Ammon's horn (tissue), 1 donor: ENCODE measurements around the gene PAQR6.

Experiments
- DNase-seq: peaks from one replicate; pipeline ENCODE4 v3.0.0-alpha.2; 2016; ENCODE audit warnings: low spot score

PAQR6 gene

GRCh38 chr1:156193488-156194299 lies 54.2 kb downstream of the PAQR6 start, which contains the start of gene SLC25A44:
TSS of gene SLC25A44 (plus strand) at chr1:156194104. CDS start at chr1:156199848, 5,744 bp downstream.
- DNase-seq = peak; percentile 99
